NCI-H526 (cell line): ENCODE results near the gene AUH.

Experiments used
- DNase-seq, 2 experiments: peaks; one replicate each; lab custom pipeline; 2025; lab: John Stamatoyannopoulos, UW

AUH gene

GRCh38 chr9:91295357-91295756 lies 66.4 kb downstream of the AUH start:
- DNase-seq: no peak

- DNase-seq: no peak
These were observed 69.9 kb downstream of the AUH start for GRCh38 chr9:91291866-91292265.

GRCh38 chr9:91289244-91289643 lies 72.5 kb downstream of the AUH start:
- DNase-seq: peak in 1 of 2 experiments; percentile 0

GRCh38 chr9:91285729-91286353 lies 75.9 kb downstream of the AUH start:
- DNase-seq: no peak

GRCh38 chr9:91282292-91282691 lies 79.4 kb downstream of the AUH start:
- DNase-seq: no peak

GRCh38 chr9:91279296-91280204 lies 82.2 kb downstream of the AUH start:
- DNase-seq: no peak

- no peak for DNase-seq
These were observed 85.2 kb downstream of the AUH start for GRCh38 chr9:91276513-91276912.

GRCh38 chr9:91275655-91276054 lies 86.1 kb downstream of the AUH start:
- no peak for DNase-seq

GRCh38 chr9:91274949-91275492 lies 86.7 kb downstream of the AUH start:
- no peak for DNase-seq

- no peak for DNase-seq
These were observed 87.7 kb downstream of the AUH start for GRCh38 chr9:91273853-91274552.

GRCh38 chr9:91271156-91271555 lies 90.6 kb downstream of the AUH start:
- no peak for DNase-seq

GRCh38 chr9:91269907-91270491 lies 91.7 kb downstream of the AUH start:
- no peak for DNase-seq

GRCh38 chr9:91266448-91266847 lies 95.3 kb downstream of the AUH start:
- DNase-seq: no peak

GRCh38 chr9:91265514-91265913 lies 96.2 kb downstream of the AUH start:
- no peak for DNase-seq

- no peak for DNase-seq
These were observed 100.3 kb downstream of the AUH start for GRCh38 chr9:91261417-91261816.

- no peak for DNase-seq
These were observed 102.6 kb downstream of the AUH start for GRCh38 chr9:91259162-91259561.

- no peak for DNase-seq
These were observed 103.3 kb downstream of the AUH start for GRCh38 chr9:91258451-91258850.

GRCh38 chr9:91256235-91256634 lies 105.5 kb downstream of the AUH start:
- DNase-seq: no peak

- DNase-seq: no peak
These were observed 106.4 kb downstream of the AUH start for GRCh38 chr9:91255327-91255726.

GRCh38 chr9:91253488-91253887 lies 108.2 kb downstream of the AUH start:
- peak in 1 of 2 experiments; percentile 1 for DNase-seq

GRCh38 chr9:91248707-91249106 lies 113.0 kb downstream of the AUH start:
- DNase-seq: no peak

GRCh38 chr9:91247278-91247677 lies 114.4 kb downstream of the AUH start:
- DNase-seq: no peak
